Lower leg skin (tissue), 3 donors: Measurements from ENCODE around the gene SEC31A.

Experiments
- POLR2A ChIP-seq, 2 donors: fragments of 450-650 bp; IDR thresholded peaks; one replicate each; pipeline ENCODE4 v1.6.1; 2016 to 2017; ENCODE audit warnings: antibody characterized with exemption in 2 of 2, mild to moderate bottlenecking in 1 of 2, moderate library complexity in 1 of 2
- TF ChIP-seq, protein P1 (sequence below), 3 donors: fragments of 450-650 bp; IDR thresholded peaks; one replicate each; pipeline ENCODE4 v1.5.1; 2016; ENCODE audit warnings: antibody characterized with exemption in 3 of 3, mild to moderate bottlenecking in 3 of 3, moderate library complexity in 2 of 3

DNA sequence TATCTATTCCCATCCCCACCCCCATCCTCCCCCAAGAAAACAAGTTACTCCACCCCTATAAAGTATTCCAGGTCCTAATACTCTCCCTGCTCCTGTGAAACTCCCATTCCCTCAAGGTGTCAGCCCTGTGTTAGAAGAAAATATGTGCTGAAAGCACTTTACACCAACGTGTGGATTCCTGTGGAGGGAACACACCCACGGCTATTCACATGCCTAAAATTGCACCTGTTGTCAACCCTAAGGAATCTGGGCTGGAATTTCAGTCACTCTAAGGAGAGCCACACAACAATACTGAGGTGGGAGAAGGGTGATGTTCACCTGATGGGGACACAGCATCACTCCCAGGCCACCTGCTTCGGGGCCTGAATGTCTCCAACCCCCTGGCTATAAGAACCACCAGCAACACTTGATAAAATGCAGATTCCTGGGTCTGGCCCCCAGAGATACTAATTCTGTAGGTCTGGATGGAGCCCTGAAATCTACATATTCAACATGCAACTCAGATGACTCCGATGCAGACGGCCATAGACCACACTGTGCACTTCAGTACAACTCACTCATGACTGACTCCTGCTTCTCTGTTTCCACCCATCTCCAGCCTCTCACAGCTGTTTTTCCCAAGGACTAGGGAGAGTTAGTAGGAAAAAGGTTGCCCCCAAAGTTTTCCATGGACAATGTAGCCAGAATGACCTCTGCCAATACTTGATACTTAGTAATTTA, 108.2 kb downstream of the SEC31A start:
- TF ChIP-seq POLR2A (IDR thresholded peaks at IDR 0.05) = no peak
- TF ChIP-seq, protein P1, sequence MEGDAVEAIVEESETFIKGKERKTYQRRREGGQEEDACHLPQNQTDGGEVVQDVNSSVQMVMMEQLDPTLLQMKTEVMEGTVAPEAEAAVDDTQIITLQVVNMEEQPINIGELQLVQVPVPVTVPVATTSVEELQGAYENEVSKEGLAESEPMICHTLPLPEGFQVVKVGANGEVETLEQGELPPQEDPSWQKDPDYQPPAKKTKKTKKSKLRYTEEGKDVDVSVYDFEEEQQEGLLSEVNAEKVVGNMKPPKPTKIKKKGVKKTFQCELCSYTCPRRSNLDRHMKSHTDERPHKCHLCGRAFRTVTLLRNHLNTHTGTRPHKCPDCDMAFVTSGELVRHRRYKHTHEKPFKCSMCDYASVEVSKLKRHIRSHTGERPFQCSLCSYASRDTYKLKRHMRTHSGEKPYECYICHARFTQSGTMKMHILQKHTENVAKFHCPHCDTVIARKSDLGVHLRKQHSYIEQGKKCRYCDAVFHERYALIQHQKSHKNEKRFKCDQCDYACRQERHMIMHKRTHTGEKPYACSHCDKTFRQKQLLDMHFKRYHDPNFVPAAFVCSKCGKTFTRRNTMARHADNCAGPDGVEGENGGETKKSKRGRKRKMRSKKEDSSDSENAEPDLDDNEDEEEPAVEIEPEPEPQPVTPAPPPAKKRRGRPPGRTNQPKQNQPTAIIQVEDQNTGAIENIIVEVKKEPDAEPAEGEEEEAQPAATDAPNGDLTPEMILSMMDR (IDR thresholded peaks at IDR 0.05) = no peak
